Kidney epithelial cell (primary cell): Measurements from ENCODE around the gene ITPKC. TPM values are rescaled to one million over a fixed set of nuclear protein-coding genes. Genes with fewer than 3 reads are reported as not detected.

Experiments
- DNase-seq: peaks from one replicate; pipeline ENCODE4 v3.0.0-alpha.2; 2010; ENCODE audit warnings: low read depth
- H3K27me3 ChIP-seq: 2 replicates; pipeline ENCODE4 v1.6.0; 2011; ENCODE audit warnings: low read length; ENCODE audit not compliant: control insufficient read depth, insufficient read depth
- H3K36me3 ChIP-seq: 2 replicates; pipeline ENCODE4 v1.5.1; 2011; ENCODE audit warnings: low read length; ENCODE audit not compliant: control insufficient read depth, insufficient read depth
- H3K4me3 ChIP-seq: 2 replicates; pipeline ENCODE4 v1.5.1; 2011; ENCODE audit warnings: low read depth, mild to moderate bottlenecking, control low read depth, low read length
- CTCF ChIP-seq: IDR thresholded peaks from 2 replicates; pipeline ENCODE4 v1.5.1; 2011; ENCODE audit warnings: mild to moderate bottlenecking, moderate library complexity, low read length, control low read depth, inconsistent platforms; ENCODE audit not compliant: insufficient read depth, poor library complexity, severe bottlenecking
- total RNA-seq: library from RNA; depleted of rRNA; stranded (reverse); fragments of >200 nt; gene quantifications from 2 replicates; pipeline ENCODE4 v1.2.3, GENCODE V29; 2015

Gene ITPKC
- total RNA-seq, 1 donor from 2014 or later, result 25.8 TPM

- TF ChIP-seq CTCF, result no peak
Measured at GRCh38 chr19:40688309-40688708, 28.6 kb upstream of the ITPKC start.

GRCh38 chr19:40688987-40689338 lies 27.9 kb upstream of the ITPKC start:
- TF ChIP-seq CTCF, result no peak
- Histone ChIP-seq H3K4me3 (peak overlapping the region; percentile 70), H3K36me3 (peaks cover 2% of the 10 kb centered on the region), H3K27me3 (no peaks in the 10 kb centered on the region)
- DNase-seq, result no peak

More at GRCh38 chr19:40688309-40688708, 28.6 kb upstream of the ITPKC start:
- no peak for DNase-seq
- H3K4me3 ChIP-seq, result no peak overlapping the region
- no peaks in the 10 kb centered on the region for H3K27me3 ChIP-seq
- peaks cover 2% of the 10 kb centered on the region for H3K36me3 ChIP-seq

GRCh38 chr19:40689339-40690049 lies 27.4 kb upstream of the ITPKC start:
- Histone ChIP-seq H3K4me3 (peak overlapping the region; percentile 70), H3K36me3 (peaks cover 3% of the 10 kb centered on the region), H3K27me3 (no peaks in the 10 kb centered on the region)
- TF ChIP-seq CTCF, result no peak
- no peak for DNase-seq

- peak within 1 kb of the TSS; percentile 70 for H3K4me3 ChIP-seq
- no peaks in the 10 kb centered on the region for H3K27me3 ChIP-seq
- TF ChIP-seq CTCF, result no peak
- peaks cover 3% of the 10 kb centered on the region for H3K36me3 ChIP-seq
- no peak for DNase-seq
Measured at GRCh38 chr19:40690050-40690692, 26.7 kb upstream of the ITPKC start, which contains the start of gene NUMBL. Gene NUMBL (minus strand): TSS chr19:40690651. CDS start chr19:40690483, 168 bp downstream.

GRCh38 chr19:40690693-40691420 lies 26.1 kb upstream of the ITPKC start:
- no peak for TF ChIP-seq CTCF
- peak overlapping the region; percentile 70 for H3K4me3 ChIP-seq
- DNase-seq, result peak; percentile 28
- peaks cover 1% of the 10 kb centered on the region for H3K36me3 ChIP-seq
- H3K27me3 ChIP-seq, result no peaks in the 10 kb centered on the region
